KMS-11 (cell line): ENCODE data around the gene S100A16.

ENCODE experiments used
- H2AFZ ChIP-seq: fragments of 200-600 bp; sonication (generic); 2 replicates; pipeline ENCODE4 v1.6.1; 2016; ENCODE audit warnings: antibody characterized with exemption, mixed run types, low read depth
- H3K27ac ChIP-seq: fragments of 200-600 bp; sonication (generic); 2 replicates; pipeline ENCODE4 v1.6.1; 2016; ENCODE audit warnings: mild to moderate bottlenecking, mixed run types
- H3K27me3 ChIP-seq: fragments of 200-600 bp; sonication (generic); 2 replicates; pipeline ENCODE4 v1.6.1; 2017; ENCODE audit warnings: mild to moderate bottlenecking, low read depth, mixed run types, moderate library complexity; ENCODE audit not compliant: insufficient read depth
- H3K36me3 ChIP-seq: fragments of 200-600 bp; sonication (generic); 2 replicates; pipeline ENCODE4 v1.6.1; 2017; ENCODE audit warnings: mild to moderate bottlenecking, mixed run types; ENCODE audit not compliant: insufficient read depth
- H3K4me1 ChIP-seq: fragments of 200-600 bp; sonication (generic); 2 replicates; pipeline ENCODE4 v1.6.1; 2016; ENCODE audit warnings: mild to moderate bottlenecking, low read depth, mixed run types; ENCODE audit not compliant: poor library complexity, severe bottlenecking
- H3K4me2 ChIP-seq: fragments of 200-600 bp; sonication (generic); 2 replicates; pipeline ENCODE4 v1.7.0; 2016; ENCODE audit warnings: mild to moderate bottlenecking, mixed run types
- H3K4me3 ChIP-seq: fragments of 200-600 bp; sonication (generic); IDR thresholded peaks from 2 replicates; pipeline ENCODE4 v1.6.1; 2017; ENCODE audit warnings: low read depth, low read length, mixed read lengths; ENCODE audit not compliant: insufficient read depth
- H3K79me2 ChIP-seq: fragments of 200-600 bp; sonication (generic); 2 replicates; pipeline ENCODE4 v1.6.1; 2016; ENCODE audit warnings: low read depth, mixed run types; ENCODE audit not compliant: insufficient read depth
- H3K9ac ChIP-seq: fragments of 200-600 bp; sonication (generic); 2 replicates; pipeline ENCODE4 v1.6.1; 2016; ENCODE audit warnings: mild to moderate bottlenecking, mixed run types
- H4K20me1 ChIP-seq: fragments of 200-600 bp; sonication (generic); 2 replicates; pipeline ENCODE4 v1.6.1; 2016; ENCODE audit warnings: mild to moderate bottlenecking, mixed run types; ENCODE audit not compliant: insufficient read depth
- CTCF ChIP-seq: fragments of 200-600 bp; sonication (generic); conservative IDR thresholded peaks from 2 replicates; pipeline ENCODE4 v1.6.1; 2017; ENCODE audit warnings: low read depth, mild to moderate bottlenecking, antibody characterized with exemption, low read length, moderate library complexity, mixed read lengths

S100A16 gene

GRCh38 chr1:153608089-153608682, 4.8 kb downstream of the S100A16 start:
- no peak for TF ChIP-seq CTCF
- H3K79me2 ChIP-seq, result no peaks in the 10 kb centered on the region
- H3K4me1 ChIP-seq, result no peaks in the 10 kb centered on the region
- 0 out of 2 replicates have a peak, but pooled peaks cover 3% of the 10 kb centered on the region for H3K27me3 ChIP-seq
- H3K4me2 ChIP-seq, result no peak overlapping the region
- H3K36me3 ChIP-seq, result no peaks in the 10 kb centered on the region
- no peak overlapping the region for H3K4me3 ChIP-seq
- H2AFZ ChIP-seq, result no peak overlapping the region
- H3K9ac ChIP-seq, result no peak overlapping the region
- no peaks in the 10 kb centered on the region for H4K20me1 ChIP-seq
- H3K27ac ChIP-seq, result no peak overlapping the region

DNA sequence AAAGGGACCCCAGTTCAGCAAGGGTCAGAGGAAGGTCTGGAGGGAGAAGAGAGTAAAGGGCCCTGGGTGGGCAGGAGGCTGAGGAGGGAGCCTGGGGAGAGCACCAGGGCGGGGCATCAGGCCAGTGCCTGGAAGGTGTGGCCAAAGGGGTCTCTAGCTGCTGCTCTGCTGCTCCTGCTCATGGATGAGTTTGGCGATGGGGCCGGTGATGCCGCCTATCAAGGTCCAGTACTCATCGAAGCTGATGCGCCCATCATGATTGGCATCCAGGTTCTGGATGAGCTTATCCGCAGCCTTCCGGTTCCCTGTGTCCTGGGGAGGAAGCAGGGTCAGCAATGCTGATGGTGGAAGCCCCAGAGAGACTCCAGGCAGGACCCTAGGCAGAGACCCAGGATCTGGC, 5.6 kb downstream of the S100A16 start:
- no peaks in the 10 kb centered on the region for H4K20me1 ChIP-seq
- 0 out of 2 replicates have a peak, but pooled peaks cover 3% of the 10 kb centered on the region for H3K27me3 ChIP-seq
- H3K36me3 ChIP-seq, result no peaks in the 10 kb centered on the region
- H3K9ac ChIP-seq, result no peak overlapping the region
- H3K4me2 ChIP-seq, result no peak overlapping the region
- no peaks in the 10 kb centered on the region for H3K79me2 ChIP-seq
- no peak overlapping the region for H3K27ac ChIP-seq
- no peaks in the 10 kb centered on the region for H3K4me1 ChIP-seq
- H3K4me3 ChIP-seq, result no peak overlapping the region
- H2AFZ ChIP-seq, result no peak overlapping the region
- TF ChIP-seq CTCF, result no peak

- Histone ChIP-seq H3K79me2 (no peaks in the 10 kb centered on the region), H3K36me3 (no peaks in the 10 kb centered on the region), H3K27me3 (0 out of 2 replicates have a peak, but pooled peaks cover 3% of the 10 kb centered on the region), H3K4me3 (no peak overlapping the region), H4K20me1 (no peaks in the 10 kb centered on the region), H3K4me1 (no peaks in the 10 kb centered on the region), H3K9ac (no peak overlapping the region), H3K27ac (no peak overlapping the region), H2AFZ (no peak overlapping the region), H3K4me2 (no peak overlapping the region)
- TF ChIP-seq CTCF, result no peak
Observed at GRCh38 chr1:153606194-153606593, 6.7 kb downstream of the S100A16 start.

DNA sequence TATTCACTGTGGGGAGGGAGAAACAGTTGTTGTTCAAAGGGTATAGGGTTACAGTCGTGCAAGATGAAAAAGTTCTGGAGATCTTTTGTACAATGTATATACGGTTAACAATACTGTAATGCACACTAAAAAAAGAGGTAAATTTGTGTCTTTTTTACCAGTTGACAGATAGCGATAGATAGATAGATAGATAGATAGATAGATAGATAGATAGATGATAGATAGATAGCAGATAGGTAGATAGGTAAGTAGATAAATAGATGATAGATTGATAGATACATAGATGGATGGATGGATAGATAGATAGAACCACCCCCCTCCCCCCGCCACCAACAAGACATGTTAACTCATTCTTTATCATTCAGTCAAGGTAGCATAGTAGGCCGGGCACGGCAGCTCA, 10.2 kb downstream of the S100A16 start:
- H3K36me3 ChIP-seq, result no peaks in the 10 kb centered on the region
- H3K79me2 ChIP-seq, result no peaks in the 10 kb centered on the region
- H3K4me2 ChIP-seq, result no peak overlapping the region
- no peak overlapping the region for H3K4me3 ChIP-seq
- no peak for TF ChIP-seq CTCF
- no peak overlapping the region for H2AFZ ChIP-seq
- no peaks in the 10 kb centered on the region for H3K4me1 ChIP-seq
- H3K27ac ChIP-seq, result no peak overlapping the region
- H3K9ac ChIP-seq, result no peak overlapping the region
- no peaks in the 10 kb centered on the region for H4K20me1 ChIP-seq
- no peaks in the 10 kb centered on the region for H3K27me3 ChIP-seq
